ENCODE measurements around the gene NEK6. TPM values are rescaled to one million over a fixed set of nuclear protein-coding genes. Genes with fewer than 3 reads are reported as not detected.

The NEK6 gene
- total and polyA plus RNA-seq, 2 experiments from 2014 or later: 33.5 to 44.7 TPM

- Histone ChIP-seq H4K20me1 (ENCODE audit: insufficient read depth, poor library complexity, severe bottlenecking) (peaks cover 81% of the 10 kb centered on the region), H3K27ac (no peak overlapping the region), H3K79me2 (peaks cover 79% of the 10 kb centered on the region), H3K4me3 (no peak overlapping the region), H3K4me1 (ENCODE audit: insufficient read depth) (peaks cover 21% of the 10 kb centered on the region), H3K9me3 (ENCODE audit: low read depth) (no peaks in the 10 kb centered on the region), H3K9me2 (replicated peaks; ENCODE audit: insufficient read depth) (no peaks in the 10 kb centered on the region), H3K4me2 (no peak overlapping the region), H3K36me3 (replicated peaks; ENCODE audit: insufficient read depth, low read depth) (no peaks in the 10 kb centered on the region), H2AFZ (no peak overlapping the region), H3K27me3 (no peaks in the 10 kb centered on the region)
- 91% methylated on average over 12 of the region's 12 CpGs for WGBS (ENCODE audit: low lambda C conversion rate, missing lambda C conversion rate)
- no peak for TF ChIP-seq EZH2 (IDR thresholded peaks at IDR 0.05; ENCODE audit: borderline replicate concordance)
- TF ChIP-seq EZH2phosphoT487 (IDR thresholded peaks at IDR 0.05; ENCODE audit: low read depth, severe bottlenecking, unreplicated experiment): no peak
- TF ChIP-seq CTCF (IDR thresholded peaks at IDR 0.05; ENCODE audit: poor library complexity): no peak
- no peak for DNase-seq (ENCODE audit: low spot score)
Observed at GRCh38 chr9:124392254-124392870, 134.6 kb downstream of the NEK6 start.

GRCh38 chr9:124392871-124393460 lies 135.2 kb downstream of the NEK6 start:
- no peaks in the 10 kb centered on the region for H3K9me3 ChIP-seq (ENCODE audit: low read depth)
- no peak overlapping the region for H3K4me3 ChIP-seq
- peaks cover 75% of the 10 kb centered on the region for H4K20me1 ChIP-seq (ENCODE audit: insufficient read depth, poor library complexity, severe bottlenecking)
- DNase-seq (ENCODE audit: low spot score): no peak
- H3K27ac ChIP-seq: no peak overlapping the region
- TF ChIP-seq EZH2 (IDR thresholded peaks at IDR 0.05; ENCODE audit: borderline replicate concordance) (no peak), CTCF (IDR thresholded peaks at IDR 0.05; ENCODE audit: poor library complexity) (peak; percentile 39)
- H3K36me3 ChIP-seq (replicated peaks; ENCODE audit: insufficient read depth, low read depth): no peaks in the 10 kb centered on the region
- no peak overlapping the region for H2AFZ ChIP-seq
- no peak overlapping the region for H3K4me2 ChIP-seq
- no peaks in the 10 kb centered on the region for H3K27me3 ChIP-seq
- H3K9me2 ChIP-seq (replicated peaks; ENCODE audit: insufficient read depth): no peaks in the 10 kb centered on the region
- 65% methylated on average over 9 of the region's 9 CpGs for WGBS (ENCODE audit: low lambda C conversion rate, missing lambda C conversion rate)
- H3K79me2 ChIP-seq: peaks cover 77% of the 10 kb centered on the region
- peaks cover 17% of the 10 kb centered on the region for H3K4me1 ChIP-seq (ENCODE audit: insufficient read depth)

- no peak overlapping the region for H3K27ac ChIP-seq
- H3K79me2 ChIP-seq: peaks cover 67% of the 10 kb centered on the region
- H4K20me1 ChIP-seq (ENCODE audit: insufficient read depth, poor library complexity, severe bottlenecking): peaks cover 70% of the 10 kb centered on the region
- no peaks in the 10 kb centered on the region for H3K9me2 ChIP-seq (replicated peaks; ENCODE audit: insufficient read depth)
- no peak overlapping the region for H3K4me2 ChIP-seq
- no peak overlapping the region for H3K4me3 ChIP-seq
- no peaks in the 10 kb centered on the region for H3K36me3 ChIP-seq (replicated peaks; ENCODE audit: insufficient read depth, low read depth)
- peaks cover 14% of the 10 kb centered on the region for H3K4me1 ChIP-seq (ENCODE audit: insufficient read depth)
- H2AFZ ChIP-seq: no peak overlapping the region
- 83% methylated on average over 2 of the region's 2 CpGs for WGBS (ENCODE audit: low lambda C conversion rate, missing lambda C conversion rate)
- no peaks in the 10 kb centered on the region for H3K9me3 ChIP-seq (ENCODE audit: low read depth)
- H3K27me3 ChIP-seq: no peaks in the 10 kb centered on the region
- TF ChIP-seq EZH2phosphoT487 (IDR thresholded peaks at IDR 0.05; ENCODE audit: low read depth, severe bottlenecking, unreplicated experiment): no peak
- no peak for TF ChIP-seq EZH2 (IDR thresholded peaks at IDR 0.05; ENCODE audit: borderline replicate concordance)
- TF ChIP-seq CTCF (IDR thresholded peaks at IDR 0.05; ENCODE audit: poor library complexity): no peak
- DNase-seq (ENCODE audit: low spot score): no peak
Observed at GRCh38 chr9:124394167-124394566, 136.4 kb downstream of the NEK6 start.

Measured in hepatocyte (in vitro differentiated cells).